ENCODE measurements around the gene NFIX. TPM values are rescaled to one million over a fixed set of nuclear protein-coding genes. Genes with fewer than 3 reads are reported as not detected.

The NFIX gene
- total and polyA plus RNA-seq, 4 donors, result 26.0 to 190 (median 89.6) TPM

- H3K36me3 ChIP-seq (ENCODE audit: control insufficient read depth in 4 of 4, insufficient read depth in 4 of 4, low read length in 4 of 4), result peaks cover 0 to 32% (median 27%) of the 10 kb centered on the region in 4 donors
Observed at GRCh38 chr19:13083627-13084026, 88.4 kb downstream of the NFIX start.

GRCh38 chr19:13085666-13086065, 90.4 kb downstream of the NFIX start:
- Histone ChIP-seq H3K4me1 (ENCODE audit: control insufficient read depth in 5 of 5, insufficient read depth in 5 of 5, low read length in 5 of 5) (peaks cover 0 to 22% (median 9%) of the 10 kb centered on the region in 5 donors), H3K9ac (ENCODE audit: insufficient read depth in 1 of 2, low read length in 2 of 2) (no peak overlapping the region), H3K9me3 (ENCODE audit: control insufficient read depth in 4 of 4, insufficient read depth in 3 of 4, low read length in 3 of 4) (no peaks in the 10 kb centered on the region), H3K4me3 (no peak overlapping the region), H3K27me3 (ENCODE audit: control insufficient read depth in 3 of 3, insufficient read depth in 3 of 3, low read length in 2 of 3) (no peaks in the 10 kb centered on the region), H3K27ac (ENCODE audit: low read depth in 1 of 2, low read length in 1 of 2) (peak overlapping the region in 1 of 2 donors; percentile 23), H3K36me3 (ENCODE audit: control insufficient read depth in 4 of 4, insufficient read depth in 4 of 4, low read length in 4 of 4) (peaks cover 0 to 30% (median 25%) of the 10 kb centered on the region in 4 donors)
- WGBS, 2 donors, result 21 to 36% methylated on average over 7 of the region's 7 CpGs
- ATAC-seq (ENCODE audit: insufficient read depth, low FRiP score) (peak; percentile 38), DNase-seq (no peak)
- no peak for TF ChIP-seq CTCF (IDR thresholded peaks at IDR 0.05; ENCODE audit: control extremely low read depth, extremely low read depth)

More at GRCh38 chr19:13083627-13084026, 88.4 kb downstream of the NFIX start:
- DNase-seq (no peak), ATAC-seq (ENCODE audit: insufficient read depth, low FRiP score) (no peak)
- Histone ChIP-seq H3K27ac (ENCODE audit: low read depth in 1 of 2, low read length in 1 of 2) (peak overlapping the region in 1 of 2 donors; percentile 3), H3K27me3 (ENCODE audit: control insufficient read depth in 3 of 3, insufficient read depth in 3 of 3, low read length in 2 of 3) (no peaks in the 10 kb centered on the region), H3K9ac (ENCODE audit: insufficient read depth in 1 of 2, low read length in 2 of 2) (no peak overlapping the region), H3K4me1 (ENCODE audit: control insufficient read depth in 5 of 5, insufficient read depth in 5 of 5, low read length in 5 of 5) (peaks cover 0 to 21% (median 18%) of the 10 kb centered on the region in 5 donors), H3K4me3 (no peak overlapping the region), H3K9me3 (ENCODE audit: control insufficient read depth in 4 of 4, insufficient read depth in 3 of 4, low read length in 3 of 4) (no peaks in the 10 kb centered on the region)
- TF ChIP-seq CTCF (IDR thresholded peaks at IDR 0.05; ENCODE audit: control extremely low read depth, extremely low read depth), result no peak
- WGBS, 2 donors, result 87 to 92% methylated on average over 9 of the region's 9 CpGs

- no peaks in the 10 kb centered on the region for H3K27me3 ChIP-seq (ENCODE audit: control insufficient read depth in 3 of 3, insufficient read depth in 3 of 3, low read length in 2 of 3)
- peaks cover 0 to 29% (median 13%) of the 10 kb centered on the region in 5 donors for H3K4me1 ChIP-seq (ENCODE audit: control insufficient read depth in 5 of 5, insufficient read depth in 5 of 5, low read length in 5 of 5)
- H3K36me3 ChIP-seq (ENCODE audit: control insufficient read depth in 4 of 4, insufficient read depth in 4 of 4, low read length in 4 of 4), result peaks cover 0 to 31% (median 25%) of the 10 kb centered on the region in 4 donors
- H3K9ac ChIP-seq (ENCODE audit: insufficient read depth in 1 of 2, low read length in 2 of 2), result no peak overlapping the region
- no peaks in the 10 kb centered on the region for H3K9me3 ChIP-seq (ENCODE audit: control insufficient read depth in 4 of 4, insufficient read depth in 3 of 4, low read length in 3 of 4)
- no peak overlapping the region for H3K4me3 ChIP-seq
- DNase-seq, result no peak
- no peak for TF ChIP-seq CTCF (IDR thresholded peaks at IDR 0.05; ENCODE audit: control extremely low read depth, extremely low read depth)
- peak overlapping the region in 1 of 2 donors; percentile 23 for H3K27ac ChIP-seq (ENCODE audit: low read depth in 1 of 2, low read length in 1 of 2)
- no peak for ATAC-seq (ENCODE audit: insufficient read depth, low FRiP score)
- 60 to 75% methylated on average over 2 of the region's 2 CpGs for WGBS, 2 donors
Observed at GRCh38 chr19:13086341-13086740, 91.1 kb downstream of the NFIX start.

- WGBS, 2 donors, result 90 to 91% methylated on average over 12 of the region's 12 CpGs
- Histone ChIP-seq H3K4me3 (no peak overlapping the region), H3K27me3 (ENCODE audit: control insufficient read depth in 3 of 3, insufficient read depth in 3 of 3, low read length in 2 of 3) (no peaks in the 10 kb centered on the region), H3K9me3 (ENCODE audit: control insufficient read depth in 4 of 4, insufficient read depth in 3 of 4, low read length in 3 of 4) (no peaks in the 10 kb centered on the region), H3K36me3 (ENCODE audit: control insufficient read depth in 4 of 4, insufficient read depth in 4 of 4, low read length in 4 of 4) (peaks cover 0 to 28% (median 22%) of the 10 kb centered on the region in 4 donors), H3K9ac (ENCODE audit: insufficient read depth in 1 of 2, low read length in 2 of 2) (no peak overlapping the region), H3K27ac (ENCODE audit: low read depth in 1 of 2, low read length in 1 of 2) (no peak overlapping the region), H3K4me1 (ENCODE audit: control insufficient read depth in 5 of 5, insufficient read depth in 5 of 5, low read length in 5 of 5) (peaks cover 0 to 38% (median 13%) of the 10 kb centered on the region in 5 donors)
- no peak for ATAC-seq (ENCODE audit: insufficient read depth, low FRiP score)
- DNase-seq, result no peak
- no peak for TF ChIP-seq CTCF (IDR thresholded peaks at IDR 0.05; ENCODE audit: control extremely low read depth, extremely low read depth)
Observed at GRCh38 chr19:13087295-13087694, 92.0 kb downstream of the NFIX start.
